HEK293T (cell line): ENCODE results near the gene FPR3.
A peak's percentile ranks its signal among the peaks of the same experiment; 100 is the strongest.
"Not testable (repeated sequence)": the region's sequence is repeated elsewhere in the genome, so short reads cannot be mapped to it uniquely, and the experiment has no call there.

Experiments
- CTCF ChIA-PET: fragments of 350-600 bp; formaldehyde crosslinking; extraction: SDS; loops from one replicate; lab custom pipeline; 2021; ENCODE audit warnings: antibody characterized with exemption, inconsistent platforms; lab: Yijun Ruan, JAX
- POLR2A ChIA-PET: fragments of 350-600 bp; formaldehyde crosslinking; extraction: SDS; loops from one replicate; lab custom pipeline; 2020; ENCODE audit warnings: antibody characterized with exemption, inconsistent platforms; lab: Yijun Ruan, JAX
- DNase-seq: peaks from one replicate; pipeline ENCODE4 v3.0.0; 2012; ENCODE audit warnings: mixed read lengths; ENCODE audit errors: extremely low spot score
- ARNT ChIP-seq: fragments of 450-650 bp; IDR thresholded peaks from 2 replicates; pipeline ENCODE4 v1.6.1; 2017; ENCODE audit warnings: mild to moderate bottlenecking
- BHLHE40 ChIP-seq: fragments of 450-650 bp; IDR thresholded peaks from 2 replicates; pipeline ENCODE4 v1.6.1; 2016; ENCODE audit warnings: mild to moderate bottlenecking, moderate library complexity, borderline replicate concordance
- CTBP1 ChIP-seq: fragments of 450-650 bp; IDR thresholded peaks from 2 replicates; pipeline ENCODE4 v1.6.1; 2016; ENCODE audit warnings: borderline replicate concordance
- ELF4 ChIP-seq: fragments of 450-650 bp; IDR thresholded peaks from 2 replicates; pipeline ENCODE4 v1.6.1; 2017; ENCODE audit warnings: antibody characterized with exemption
- FOXA1 ChIP-seq: fragments of 450-650 bp; IDR thresholded peaks from 2 replicates; pipeline ENCODE4 v1.6.1; 2016; ENCODE audit warnings: mild to moderate bottlenecking
- FOXK2 ChIP-seq: fragments of 450-650 bp; IDR thresholded peaks from 2 replicates; pipeline ENCODE4 v1.6.1; 2016; ENCODE audit warnings: mild to moderate bottlenecking
- FOXM1 ChIP-seq: fragments of 450-650 bp; IDR thresholded peaks from 2 replicates; pipeline ENCODE4 v1.6.1; 2017; ENCODE audit warnings: mild to moderate bottlenecking, borderline replicate concordance
- HDGF ChIP-seq: fragments of 450-650 bp; IDR thresholded peaks from 2 replicates; pipeline ENCODE4 v1.6.1; 2017; ENCODE audit warnings: antibody characterized with exemption, borderline replicate concordance
- L3MBTL2 ChIP-seq: fragments of 450-650 bp; conservative IDR thresholded peaks from 2 replicates; pipeline ENCODE4 v1.6.1; 2016; ENCODE audit warnings: mild to moderate bottlenecking
- LEF1 ChIP-seq: fragments of 450-650 bp; IDR thresholded peaks from 2 replicates; pipeline ENCODE4 v1.6.1; 2017; ENCODE audit warnings: mild to moderate bottlenecking, borderline replicate concordance
- NFRKB ChIP-seq: fragments of 450-650 bp; IDR thresholded peaks from 2 replicates; pipeline ENCODE4 v1.6.1; 2016; ENCODE audit warnings: mild to moderate bottlenecking, moderate library complexity
- SP1 ChIP-seq: fragments of 450-650 bp; IDR thresholded peaks from 2 replicates; pipeline ENCODE4 v1.6.1; 2017
- SUZ12 ChIP-seq: fragments of 450-650 bp; IDR thresholded peaks from 2 replicates; pipeline ENCODE4 v1.6.1; 2016; ENCODE audit warnings: mild to moderate bottlenecking
- TARDBP ChIP-seq: fragments of 450-650 bp; IDR thresholded peaks from 2 replicates; pipeline ENCODE4 v1.6.1; 2016
- ZNF384 ChIP-seq: fragments of 450-650 bp; IDR thresholded peaks from 2 replicates; pipeline ENCODE4 v1.6.1; 2016
- TF ChIP-seq, protein P1 (sequence below): fragments of 450-650 bp; IDR thresholded peaks from 2 replicates; pipeline ENCODE4 v1.6.1; 2016

The FPR3 gene

DNA sequence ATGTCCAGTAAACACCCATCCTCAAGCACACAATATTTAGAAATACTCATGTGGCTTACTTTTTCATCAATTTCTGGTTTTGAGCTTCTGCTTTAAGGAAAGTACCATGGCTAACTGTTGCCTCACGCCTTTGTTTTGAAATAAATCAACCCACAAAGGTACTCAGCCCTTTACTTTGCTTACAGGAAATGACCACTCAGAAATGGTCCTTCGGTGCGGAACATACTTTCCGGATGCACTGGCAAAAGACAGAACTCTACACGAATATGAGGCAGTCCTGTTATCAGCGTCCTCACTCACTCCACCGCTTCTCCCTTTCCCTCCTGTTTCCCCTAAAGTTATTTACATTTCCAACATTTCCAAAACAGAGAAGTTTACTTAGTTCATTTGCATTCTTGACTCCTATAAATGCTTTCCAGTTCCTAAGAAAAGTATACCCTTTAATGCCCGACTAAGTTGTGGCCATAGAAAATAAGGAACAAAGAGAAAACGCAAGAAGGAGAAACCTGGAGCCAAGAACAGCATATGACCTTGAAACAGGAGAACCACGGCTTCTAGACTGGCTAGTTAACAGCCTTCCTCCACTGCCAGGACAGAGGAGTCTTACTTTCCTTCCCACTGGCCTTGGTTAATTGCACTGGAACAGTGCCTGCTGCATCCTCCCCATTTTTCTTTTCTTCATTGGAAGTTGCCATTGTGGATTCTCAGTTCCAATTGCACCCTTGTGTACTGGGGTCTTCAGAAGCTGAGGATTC, 23.4 kb upstream of the FPR3 start:
- TF ChIP-seq, protein P1, sequence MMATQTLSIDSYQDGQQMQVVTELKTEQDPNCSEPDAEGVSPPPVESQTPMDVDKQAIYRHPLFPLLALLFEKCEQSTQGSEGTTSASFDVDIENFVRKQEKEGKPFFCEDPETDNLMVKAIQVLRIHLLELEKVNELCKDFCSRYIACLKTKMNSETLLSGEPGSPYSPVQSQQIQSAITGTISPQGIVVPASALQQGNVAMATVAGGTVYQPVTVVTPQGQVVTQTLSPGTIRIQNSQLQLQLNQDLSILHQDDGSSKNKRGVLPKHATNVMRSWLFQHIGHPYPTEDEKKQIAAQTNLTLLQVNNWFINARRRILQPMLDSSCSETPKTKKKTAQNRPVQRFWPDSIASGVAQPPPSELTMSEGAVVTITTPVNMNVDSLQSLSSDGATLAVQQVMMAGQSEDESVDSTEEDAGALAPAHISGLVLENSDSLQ, result no peak
- TF ChIP-seq FOXA1, result no peak
- no peak for TF ChIP-seq ZNF384
- no peak for TF ChIP-seq HDGF
- no peak for TF ChIP-seq FOXM1
- TF ChIP-seq L3MBTL2, result no peak
- TF ChIP-seq CTBP1, result no peak
- no peak for TF ChIP-seq NFRKB
- no peak for TF ChIP-seq ELF4
- ChIA-PET CTCF (no interaction called here), POLR2A (no interaction called here)
- DNase-seq, result no peak

DNA sequence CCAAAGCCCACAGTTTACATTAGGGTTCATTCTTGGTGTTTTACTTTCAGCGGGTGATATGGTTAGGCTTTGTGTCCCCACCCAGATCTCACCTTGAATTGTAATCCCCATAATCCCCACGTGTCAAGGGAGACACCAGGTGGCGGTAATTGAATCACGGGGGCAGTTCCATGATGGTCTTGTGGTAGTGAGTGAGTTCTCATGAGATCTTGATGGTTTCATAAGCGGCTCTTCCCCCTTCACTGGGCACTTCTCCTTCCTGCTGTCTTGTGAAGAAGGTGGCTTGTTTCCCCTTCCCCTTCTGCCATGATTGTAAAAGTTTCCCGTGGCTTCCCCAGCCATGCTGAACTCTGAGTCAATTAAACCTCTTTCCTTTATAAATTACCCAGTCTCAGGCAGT, 22.0 kb upstream of the FPR3 start:
- TF ChIP-seq ARNT, result no peak
- TF ChIP-seq L3MBTL2, result no peak
- TF ChIP-seq SUZ12, result no peak
- TF ChIP-seq ELF4, result no peak
- no peak for TF ChIP-seq BHLHE40
- no peak for TF ChIP-seq SP1
- TF ChIP-seq HDGF, result no peak
- no peak for TF ChIP-seq TARDBP
- CTCF ChIA-PET, result no interaction called here
- POLR2A ChIA-PET, result no interaction called here
- DNase-seq, result no peak

DNA sequence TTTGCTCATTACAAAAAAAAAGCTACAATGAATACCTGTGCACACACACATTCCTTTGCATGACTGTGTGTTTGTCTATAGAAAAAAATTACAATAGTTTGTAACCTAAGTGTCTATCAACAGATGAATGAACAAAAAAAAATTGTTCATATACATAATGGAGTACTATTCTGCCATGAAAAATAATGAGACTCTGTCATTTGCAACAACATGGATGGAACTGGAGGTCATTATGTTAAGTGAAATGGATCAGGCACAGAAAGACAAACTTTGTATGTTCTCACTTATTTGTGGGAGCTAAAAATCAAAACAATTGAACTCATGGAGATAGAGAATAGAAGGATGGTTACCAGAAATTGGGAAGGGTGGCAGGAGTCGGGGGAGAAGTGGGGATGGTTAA, 18.4 kb upstream of the FPR3 start:
- CTCF ChIA-PET, POLR2A ChIA-PET: not testable (repeated sequence)

DNA sequence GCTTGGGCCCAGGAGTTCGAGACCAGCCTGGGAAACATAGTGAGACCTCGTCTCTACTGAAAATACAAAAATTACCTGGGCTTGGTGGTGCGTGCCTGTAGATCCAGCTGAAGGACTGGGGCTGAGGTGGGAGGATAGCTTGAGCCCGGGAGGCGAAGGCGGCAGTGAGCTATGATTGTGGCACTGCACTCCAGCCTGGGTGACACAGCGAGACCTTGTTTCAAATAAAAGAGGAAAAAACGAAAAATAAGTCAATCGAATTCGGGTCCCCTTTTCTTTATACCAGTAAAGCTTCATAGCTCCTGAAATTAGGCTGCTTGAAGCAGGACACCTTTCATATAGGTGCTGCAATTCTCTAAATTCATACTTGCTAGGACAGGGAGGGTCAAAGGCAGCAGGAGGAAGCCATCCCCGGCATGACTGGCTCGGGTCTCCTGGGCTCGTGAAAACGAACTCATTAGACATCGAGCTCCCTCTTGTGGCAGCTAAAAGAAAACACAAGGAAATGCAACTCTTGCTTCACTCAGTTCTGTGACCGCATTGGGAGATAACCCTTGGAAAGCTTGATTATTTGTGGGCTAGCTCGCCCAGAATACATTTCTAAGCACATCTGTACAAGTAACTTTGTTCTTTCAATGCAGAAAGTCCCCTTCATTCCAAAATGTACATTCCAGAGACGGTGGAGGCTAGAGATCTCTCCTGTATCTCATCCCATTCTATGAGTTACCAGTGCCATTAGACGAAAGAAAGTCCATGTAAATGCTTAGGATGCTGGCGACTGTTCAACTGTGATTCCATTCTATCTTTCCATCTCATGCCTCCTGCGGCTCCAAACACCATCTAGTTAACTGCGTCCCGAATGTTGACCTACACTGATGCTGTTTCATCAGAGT, 17.1 kb upstream of the FPR3 start:
- CTCF ChIA-PET, result interaction anchor here (1.0 to 1.5 kb wide), 4 partner anchors 21 to 117 kb away, joined by 4 to 6 read pairs (median 4); no protein-coding TSS in a partner anchor
- POLR2A ChIA-PET, result no interaction called here
- TF ChIP-seq TARDBP (no peak), BHLHE40 (no peak), HDGF (no peak), FOXM1 (no peak), FOXA1 (no peak), SUZ12 (no peak), L3MBTL2 (no peak), ARNT (no peak)
- DNase-seq, result peak; percentile 68

More for the DNA sequence above, 18.4 kb upstream of the FPR3 start:
- DNase-seq, result not testable (repeated sequence)

DNA sequence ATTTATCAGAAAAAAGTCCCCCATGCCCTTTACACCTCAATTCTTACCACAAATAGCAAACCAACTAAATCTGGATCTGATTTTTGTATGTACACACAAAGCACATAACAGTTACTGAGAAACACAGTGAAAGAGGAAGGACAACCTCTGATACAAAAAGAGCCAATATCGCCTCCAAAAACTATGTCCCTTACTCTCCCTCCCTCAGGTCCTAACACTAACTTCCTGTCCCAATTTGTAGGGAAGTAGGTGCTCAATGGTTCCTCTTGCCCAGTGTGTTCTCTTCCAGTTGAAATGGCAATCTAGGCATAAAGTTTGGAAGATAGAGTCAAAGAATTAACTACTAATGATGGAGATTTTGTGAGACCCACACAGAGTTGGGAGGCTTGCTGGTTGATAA, 15.8 kb upstream of the FPR3 start:
- TF ChIP-seq ARNT (no peak), BHLHE40 (no peak), NFRKB (no peak), FOXK2 (no peak), SP1 (no peak), L3MBTL2 (no peak)
- TF ChIP-seq, protein P1, result no peak
- ChIA-PET CTCF (no interaction called here), POLR2A (no interaction called here)
- DNase-seq, result no peak

DNA sequence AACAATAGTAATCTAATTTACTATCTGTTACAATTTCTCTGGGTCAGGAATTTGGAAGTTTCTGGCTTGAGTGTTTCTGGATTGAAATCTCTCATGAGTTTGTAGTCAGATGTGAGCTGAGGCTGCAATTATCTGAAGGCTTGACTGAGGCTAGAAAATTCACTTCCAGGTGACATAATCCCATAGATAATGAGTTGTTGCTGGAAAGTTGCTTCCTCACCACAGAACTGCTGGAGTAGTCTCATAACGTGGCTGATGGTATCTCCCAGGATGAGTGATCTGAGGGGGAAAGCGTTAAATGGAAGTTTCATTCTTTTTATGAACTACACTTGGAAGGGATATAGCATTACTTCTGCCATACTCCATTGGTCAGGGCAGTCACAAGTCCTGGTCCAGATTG, 15.3 kb upstream of the FPR3 start:
- ChIA-PET CTCF (no interaction called here), POLR2A (no interaction called here)
- DNase-seq, result no peak
- TF ChIP-seq LEF1, result no peak
- TF ChIP-seq, protein P1, result no peak
- no peak for TF ChIP-seq FOXA1
- no peak for TF ChIP-seq CTBP1
- no peak for TF ChIP-seq SP1
- TF ChIP-seq ARNT, result no peak
- TF ChIP-seq BHLHE40, result no peak
- TF ChIP-seq TARDBP, result no peak
- TF ChIP-seq L3MBTL2, result no peak
- no peak for TF ChIP-seq HDGF
- no peak for TF ChIP-seq SUZ12
- no peak for TF ChIP-seq NFRKB
- no peak for TF ChIP-seq ZNF384
- no peak for TF ChIP-seq FOXK2
- no peak for TF ChIP-seq FOXM1
- TF ChIP-seq ELF4, result no peak
